Suprapubic skin (tissue), 4 donors: ENCODE data around the gene TEX14.
"Not testable (repeated sequence)": the region's sequence is repeated elsewhere in the genome, so short reads cannot be mapped to it uniquely, and the experiment has no call there.

Experiments used
- EP300 ChIP-seq: sonication (generic); formaldehyde crosslinking; IDR thresholded peaks from one replicate; pipeline ENCODE4 v1.6.1; 2017; ENCODE audit warnings: antibody characterized with exemption
- POLR2A ChIP-seq, 2 donors: fragments of 450-650 bp; IDR thresholded peaks; one replicate each; pipeline ENCODE4 v1.6.1; 2017; ENCODE audit warnings: antibody characterized with exemption in 2 of 2, mild to moderate bottlenecking in 2 of 2, moderate library complexity in 2 of 2
- POLR2AphosphoS5 ChIP-seq, 3 donors: sonication (generic); formaldehyde crosslinking; IDR thresholded peaks; one replicate each; pipeline ENCODE4 v1.6.1; 2017; ENCODE audit warnings: antibody characterized with exemption in 3 of 3
- TF ChIP-seq, protein P1 (sequence below), 2 donors: fragments of 200-600 bp in 1 of 2; fragments of 450-650 bp in 1 of 2; sonication (generic) in 1 of 2; IDR thresholded peaks; one replicate each; pipeline ENCODE4 v1.5.1; 2016 to 2019; ENCODE audit warnings: antibody characterized with exemption in 2 of 2, mild to moderate bottlenecking in 1 of 2, moderate library complexity in 1 of 2

DNA sequence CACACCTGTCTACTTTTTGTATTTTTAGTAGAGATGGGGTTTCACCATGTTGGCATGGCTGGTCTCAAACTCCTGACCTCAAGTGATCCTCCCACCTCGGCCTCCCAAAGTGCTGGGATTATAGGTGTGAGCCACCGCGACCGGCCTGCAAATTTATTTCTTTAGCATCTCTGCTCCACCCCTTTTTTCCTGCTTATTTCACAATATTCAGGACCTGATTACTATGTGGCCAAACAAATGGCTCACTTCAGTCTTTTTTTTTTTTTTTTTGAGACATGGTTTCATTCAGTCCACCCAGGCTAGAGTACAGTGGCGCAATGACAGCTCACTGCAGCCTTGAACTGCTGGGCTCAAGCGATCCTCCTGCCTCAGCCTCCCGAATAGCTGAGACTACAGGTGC lies 109.1 kb downstream of the TEX14 start:
- not testable (repeated sequence) for TF ChIP-seq POLR2AphosphoS5 (IDR thresholded peaks at IDR 0.05); POLR2A (IDR thresholded peaks at IDR 0.05); EP300
- TF ChIP-seq, protein P1, sequence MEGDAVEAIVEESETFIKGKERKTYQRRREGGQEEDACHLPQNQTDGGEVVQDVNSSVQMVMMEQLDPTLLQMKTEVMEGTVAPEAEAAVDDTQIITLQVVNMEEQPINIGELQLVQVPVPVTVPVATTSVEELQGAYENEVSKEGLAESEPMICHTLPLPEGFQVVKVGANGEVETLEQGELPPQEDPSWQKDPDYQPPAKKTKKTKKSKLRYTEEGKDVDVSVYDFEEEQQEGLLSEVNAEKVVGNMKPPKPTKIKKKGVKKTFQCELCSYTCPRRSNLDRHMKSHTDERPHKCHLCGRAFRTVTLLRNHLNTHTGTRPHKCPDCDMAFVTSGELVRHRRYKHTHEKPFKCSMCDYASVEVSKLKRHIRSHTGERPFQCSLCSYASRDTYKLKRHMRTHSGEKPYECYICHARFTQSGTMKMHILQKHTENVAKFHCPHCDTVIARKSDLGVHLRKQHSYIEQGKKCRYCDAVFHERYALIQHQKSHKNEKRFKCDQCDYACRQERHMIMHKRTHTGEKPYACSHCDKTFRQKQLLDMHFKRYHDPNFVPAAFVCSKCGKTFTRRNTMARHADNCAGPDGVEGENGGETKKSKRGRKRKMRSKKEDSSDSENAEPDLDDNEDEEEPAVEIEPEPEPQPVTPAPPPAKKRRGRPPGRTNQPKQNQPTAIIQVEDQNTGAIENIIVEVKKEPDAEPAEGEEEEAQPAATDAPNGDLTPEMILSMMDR (IDR thresholded peaks at IDR 0.05): not testable (repeated sequence)
